DOHH2 (cell line): ENCODE results near the gene IGF2BP3.

Source experiments
- EZH2phosphoT487 ChIP-seq: fragments of 200-600 bp; sonication (generic); IDR thresholded peaks from 2 replicates; pipeline ENCODE4 v1.6.1; 2017; ENCODE audit warnings: borderline replicate concordance, mild to moderate bottlenecking, antibody characterized with exemption, low read length, moderate library complexity, mixed read lengths
- TF ChIP-seq, protein P1 (sequence below): fragments of 200-600 bp; sonication (generic); IDR thresholded peaks from one replicate; pipeline ENCODE4 v1.5.1; 2014; ENCODE audit warnings: antibody characterized with exemption, mild to moderate bottlenecking, low read depth, low read length; ENCODE audit not compliant: poor library complexity, severe bottlenecking

GRCh38 chr7:23462846-23463245 is 7.4 kb downstream of the IGF2BP3 start:
- TF ChIP-seq, protein P1, sequence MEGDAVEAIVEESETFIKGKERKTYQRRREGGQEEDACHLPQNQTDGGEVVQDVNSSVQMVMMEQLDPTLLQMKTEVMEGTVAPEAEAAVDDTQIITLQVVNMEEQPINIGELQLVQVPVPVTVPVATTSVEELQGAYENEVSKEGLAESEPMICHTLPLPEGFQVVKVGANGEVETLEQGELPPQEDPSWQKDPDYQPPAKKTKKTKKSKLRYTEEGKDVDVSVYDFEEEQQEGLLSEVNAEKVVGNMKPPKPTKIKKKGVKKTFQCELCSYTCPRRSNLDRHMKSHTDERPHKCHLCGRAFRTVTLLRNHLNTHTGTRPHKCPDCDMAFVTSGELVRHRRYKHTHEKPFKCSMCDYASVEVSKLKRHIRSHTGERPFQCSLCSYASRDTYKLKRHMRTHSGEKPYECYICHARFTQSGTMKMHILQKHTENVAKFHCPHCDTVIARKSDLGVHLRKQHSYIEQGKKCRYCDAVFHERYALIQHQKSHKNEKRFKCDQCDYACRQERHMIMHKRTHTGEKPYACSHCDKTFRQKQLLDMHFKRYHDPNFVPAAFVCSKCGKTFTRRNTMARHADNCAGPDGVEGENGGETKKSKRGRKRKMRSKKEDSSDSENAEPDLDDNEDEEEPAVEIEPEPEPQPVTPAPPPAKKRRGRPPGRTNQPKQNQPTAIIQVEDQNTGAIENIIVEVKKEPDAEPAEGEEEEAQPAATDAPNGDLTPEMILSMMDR: peak; percentile 16
- no peak for TF ChIP-seq EZH2phosphoT487
